ENCODE results near the gene UBE2L6. TPM values are rescaled to one million over a fixed set of nuclear protein-coding genes. Genes with fewer than 3 reads are reported as not detected.

Gene UBE2L6
- total and polyA plus RNA-seq, 2 of the 4 experiments (the other 2 are of a cell fraction), result 37.5 to 46.7 TPM

DNA sequence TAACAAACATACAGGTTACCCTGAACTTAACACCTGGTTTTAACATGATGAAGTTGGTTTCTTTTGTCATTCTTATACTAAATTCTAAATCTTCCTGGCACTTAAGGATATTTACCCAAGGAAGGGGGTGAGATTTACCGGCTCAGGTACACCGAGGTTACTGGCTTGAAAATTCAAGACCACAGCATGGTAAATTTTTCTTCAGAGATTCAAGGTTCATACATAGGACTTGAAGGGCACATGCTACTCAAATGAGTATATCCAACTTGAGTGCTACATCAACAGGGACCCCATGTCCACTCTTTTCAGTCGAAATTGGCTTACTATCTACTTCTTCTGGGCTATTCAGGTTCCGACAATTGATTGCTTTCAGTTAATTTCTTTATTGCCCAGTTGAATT, 42.7 kb upstream of the UBE2L6 start:
- no peak overlapping the region for H2AFZ ChIP-seq (replicated peaks; ENCODE audit: low read length, poor library complexity)
- dilution Hi-C loops (cut with HindIII; ENCODE audit: low sequenced_read_pairs, unreplicated experiment), result no loop called here
- TF ChIP-seq MAFK (IDR thresholded peaks at IDR 0.05; ENCODE audit: low read depth, low read length), result no peak
- no peak for TF ChIP-seq CEBPB (IDR thresholded peaks at IDR 0.05; ENCODE audit: low read depth, low read length)
- TF ChIP-seq RFX5 (IDR thresholded peaks at IDR 0.05; ENCODE audit: low read depth, low read length), result no peak
- TF ChIP-seq, protein P1, sequence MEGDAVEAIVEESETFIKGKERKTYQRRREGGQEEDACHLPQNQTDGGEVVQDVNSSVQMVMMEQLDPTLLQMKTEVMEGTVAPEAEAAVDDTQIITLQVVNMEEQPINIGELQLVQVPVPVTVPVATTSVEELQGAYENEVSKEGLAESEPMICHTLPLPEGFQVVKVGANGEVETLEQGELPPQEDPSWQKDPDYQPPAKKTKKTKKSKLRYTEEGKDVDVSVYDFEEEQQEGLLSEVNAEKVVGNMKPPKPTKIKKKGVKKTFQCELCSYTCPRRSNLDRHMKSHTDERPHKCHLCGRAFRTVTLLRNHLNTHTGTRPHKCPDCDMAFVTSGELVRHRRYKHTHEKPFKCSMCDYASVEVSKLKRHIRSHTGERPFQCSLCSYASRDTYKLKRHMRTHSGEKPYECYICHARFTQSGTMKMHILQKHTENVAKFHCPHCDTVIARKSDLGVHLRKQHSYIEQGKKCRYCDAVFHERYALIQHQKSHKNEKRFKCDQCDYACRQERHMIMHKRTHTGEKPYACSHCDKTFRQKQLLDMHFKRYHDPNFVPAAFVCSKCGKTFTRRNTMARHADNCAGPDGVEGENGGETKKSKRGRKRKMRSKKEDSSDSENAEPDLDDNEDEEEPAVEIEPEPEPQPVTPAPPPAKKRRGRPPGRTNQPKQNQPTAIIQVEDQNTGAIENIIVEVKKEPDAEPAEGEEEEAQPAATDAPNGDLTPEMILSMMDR (conservative IDR thresholded peaks at IDR 0.05; ENCODE audit: low read depth, low read length), result no peak
- no peak for TF ChIP-seq FOS (IDR thresholded peaks at IDR 0.05; ENCODE audit: low read depth, low read length)
- no peak for TF ChIP-seq BHLHE40 (IDR thresholded peaks at IDR 0.05; ENCODE audit: low read depth, low read length)
- TF ChIP-seq, protein P2, sequence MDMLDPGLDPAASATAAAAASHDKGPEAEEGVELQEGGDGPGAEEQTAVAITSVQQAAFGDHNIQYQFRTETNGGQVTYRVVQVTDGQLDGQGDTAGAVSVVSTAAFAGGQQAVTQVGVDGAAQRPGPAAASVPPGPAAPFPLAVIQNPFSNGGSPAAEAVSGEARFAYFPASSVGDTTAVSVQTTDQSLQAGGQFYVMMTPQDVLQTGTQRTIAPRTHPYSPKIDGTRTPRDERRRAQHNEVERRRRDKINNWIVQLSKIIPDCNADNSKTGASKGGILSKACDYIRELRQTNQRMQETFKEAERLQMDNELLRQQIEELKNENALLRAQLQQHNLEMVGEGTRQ (IDR thresholded peaks at IDR 0.05; ENCODE audit: low read depth, low read length), result no peak
- no peak for TF ChIP-seq SMC3 (IDR thresholded peaks at IDR 0.05; ENCODE audit: low read depth, low read length)
- TF ChIP-seq, protein P3, sequence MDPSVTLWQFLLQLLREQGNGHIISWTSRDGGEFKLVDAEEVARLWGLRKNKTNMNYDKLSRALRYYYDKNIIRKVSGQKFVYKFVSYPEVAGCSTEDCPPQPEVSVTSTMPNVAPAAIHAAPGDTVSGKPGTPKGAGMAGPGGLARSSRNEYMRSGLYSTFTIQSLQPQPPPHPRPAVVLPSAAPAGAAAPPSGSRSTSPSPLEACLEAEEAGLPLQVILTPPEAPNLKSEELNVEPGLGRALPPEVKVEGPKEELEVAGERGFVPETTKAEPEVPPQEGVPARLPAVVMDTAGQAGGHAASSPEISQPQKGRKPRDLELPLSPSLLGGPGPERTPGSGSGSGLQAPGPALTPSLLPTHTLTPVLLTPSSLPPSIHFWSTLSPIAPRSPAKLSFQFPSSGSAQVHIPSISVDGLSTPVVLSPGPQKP (IDR thresholded peaks at IDR 0.05; ENCODE audit: borderline replicate concordance, low read depth, low read length), result no peak
- TF ChIP-seq NFE2L2 (IDR thresholded peaks at IDR 0.05; ENCODE audit: low read depth, low read length), result no peak
- no peak for TF ChIP-seq MAZ (IDR thresholded peaks at IDR 0.05; ENCODE audit: borderline replicate concordance, low read depth, low read length)
- no peak for TF ChIP-seq CHD1 (IDR thresholded peaks at IDR 0.05; ENCODE audit: low read depth, low read length)
- TF ChIP-seq RCOR1 (IDR thresholded peaks at IDR 0.05; ENCODE audit: insufficient replicate concordance, low read length), result no peak
- TF ChIP-seq RAD21 (IDR thresholded peaks at IDR 0.05; ENCODE audit: low read length), result no peak
- no peak for TF ChIP-seq MXI1 (IDR thresholded peaks at IDR 0.05; ENCODE audit: borderline replicate concordance, low read depth, low read length)
- no peak for TF ChIP-seq POLR2A (IDR thresholded peaks at IDR 0.05; ENCODE audit: low read depth, low read length)
- H3K27ac ChIP-seq (ENCODE audit: insufficient read depth, low read length), result no peak overlapping the region
- H3K9me3 ChIP-seq (ENCODE audit: control insufficient read depth, insufficient read depth, low read length), result no peaks in the 10 kb centered on the region
- POLR2A ChIA-PET (ENCODE audit: unreplicated experiment), result no interaction called here
- H2BK120ac ChIP-seq (ENCODE audit: low read depth, low read length), result no peak overlapping the region
- H2BK20ac ChIP-seq (ENCODE audit: low read depth, low read length), result no peak overlapping the region
- BruUV-seq (replicated peaks), result no TSS peak
- WGBS, 2 experiments (ENCODE audit: extremely low coverage in 2 of 2, insufficient read length in 1 of 2), result 57% methylated on average over 1 of the region's 4 CpGs; no CpG with 5 or more reads in 1 of the 2 experiments
- no peak overlapping the region for H3K23ac ChIP-seq (ENCODE audit: low read depth, low read length)
- no peak for ATAC-seq (ENCODE audit: low read depth)
- no peak overlapping the region for H2AK5ac ChIP-seq (ENCODE audit: low read depth, low read length)
- H3K79me1 ChIP-seq (ENCODE audit: low read depth in 1 of 2, low read length in 2 of 2), result no peaks in the 10 kb centered on the region
- H3K4me3 ChIP-seq (ENCODE audit: insufficient read depth, low read depth, low read length), result no peak overlapping the region
- H3K4ac ChIP-seq (ENCODE audit: low read depth, low read length), result no peak overlapping the region
- no peak overlapping the region for H3K4me2 ChIP-seq (ENCODE audit: low read depth, low read length)
- H3K4me1 ChIP-seq (ENCODE audit: control insufficient read depth, insufficient read depth, low read length), result no peaks in the 10 kb centered on the region
- no peak overlapping the region for H3K14ac ChIP-seq (replicated peaks; ENCODE audit: low read depth, low read length)
- no peak overlapping the region for H2AK9ac ChIP-seq (replicated peaks; ENCODE audit: low read depth, low read length, poor library complexity)
- H2BK15ac ChIP-seq (ENCODE audit: low read depth, low read length), result no peak overlapping the region
- H2BK5ac ChIP-seq (ENCODE audit: low read depth, low read length, poor library complexity, severe bottlenecking), result no peak overlapping the region
- H3K18ac ChIP-seq (ENCODE audit: low read depth, low read length), result no peak overlapping the region
- no peaks in the 10 kb centered on the region; the same call in 1 of the 2 replicates for H3K27me3 ChIP-seq (ENCODE audit: control insufficient read depth, insufficient read depth, low read length)
- no peaks in the 10 kb centered on the region for H4K20me1 ChIP-seq (ENCODE audit: insufficient read depth, low read length)
- intact Hi-C loops (cut with micrococcal nuclease), result no loop called here
- CTCF ChIA-PET, result interaction anchor here (1.1 to 1.3 kb wide), 3 partner anchors 8 to 152 kb away, joined by 3 read pairs; no protein-coding TSS in a partner anchor
- in situ Hi-C loops (cut with MboI; ENCODE audit: low sequenced_read_pairs), result no loop called here
- no peak overlapping the region for H3K9ac ChIP-seq (ENCODE audit: low read depth, low read length)
- no peak overlapping the region for H4K91ac ChIP-seq (ENCODE audit: insufficient read depth, low read depth, low read length)
- no peak overlapping the region for H4K5ac ChIP-seq (ENCODE audit: low read depth, low read length)
- H3K9me1 ChIP-seq (ENCODE audit: insufficient read depth, low read length), result no peaks in the 10 kb centered on the region
- H4K8ac ChIP-seq (ENCODE audit: low read depth in 2 of 2, low read length in 2 of 2), result no peak overlapping the region
- H3K36me3 ChIP-seq (ENCODE audit: control insufficient read depth, insufficient read depth, low read length), result peaks cover 17% of the 10 kb centered on the region
- no peak for DNase-seq
- H3K56ac ChIP-seq (ENCODE audit: extremely low read depth, insufficient read depth, low read length), result no peak overlapping the region

Measured in IMR-90 (cell line).